DOHH2 (cell line): Measurements from ENCODE around the gene INPP4B.

Experiments
- CTCF ChIP-seq: fragments of 200-600 bp; sonication (generic); IDR thresholded peaks from one replicate; pipeline ENCODE4 v1.5.1; 2014; ENCODE audit warnings: antibody characterized with exemption, mild to moderate bottlenecking, low read depth, low read length; ENCODE audit not compliant: poor library complexity, severe bottlenecking
- EZH2phosphoT487 ChIP-seq: fragments of 200-600 bp; sonication (generic); IDR thresholded peaks from 2 replicates; pipeline ENCODE4 v1.6.1; 2017; ENCODE audit warnings: borderline replicate concordance, mild to moderate bottlenecking, antibody characterized with exemption, low read length, moderate library complexity, mixed read lengths

- TF ChIP-seq CTCF = no peak
- TF ChIP-seq EZH2phosphoT487 = no peak
These were observed 620.1 kb downstream of the INPP4B start for GRCh38 chr4:142226014-142226413.
